Measurements from ENCODE around the gene SLC23A2.
"Not testable (repeated sequence)": the region's sequence is repeated elsewhere in the genome, so short reads cannot be mapped to it uniquely, and the experiment has no call there.

Gene SLC23A2

DNA sequence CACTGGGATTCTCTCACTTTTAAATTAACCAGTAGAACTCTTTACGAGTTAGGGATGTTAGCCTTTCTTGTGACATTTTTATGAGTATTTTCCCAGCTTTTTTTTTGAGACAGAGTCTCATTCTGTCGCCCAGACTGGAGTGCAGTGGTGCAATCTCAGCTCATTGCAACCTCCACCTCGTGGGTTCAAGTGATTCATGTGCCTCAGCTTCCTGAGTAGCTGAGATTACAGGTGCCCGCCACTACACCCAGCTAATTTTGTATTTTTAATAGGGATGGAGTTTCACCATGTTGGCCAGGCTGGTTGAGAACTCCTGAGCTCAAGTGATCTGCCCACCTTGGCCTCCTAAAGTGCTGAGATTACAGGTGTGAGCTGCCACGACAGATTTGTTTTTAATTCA is 123.2 kb downstream of the SLC23A2 start:
- TF ChIP-seq OSR2 (tag by site-specific recombination; IDR thresholded peaks at IDR 0.05) (peak; percentile 87), GFI1B (tag by site-specific recombination; IDR thresholded peaks at IDR 0.05) (peak; percentile 79; the same call in 1 of the 2 replicates)
- Histone ChIP-seq H3K4me1 (ENCODE audit: control insufficient read depth, insufficient read depth, low read length) (peaks cover 14% of the 10 kb centered on the region), H3K36me3 (ENCODE audit: control insufficient read depth in 2 of 2, insufficient read depth in 1 of 2, low read length in 2 of 2) (peaks cover 10 to 66% of the 10 kb centered on the region in 2 experiments; a peak in 2 of 3 replicates)
- POLR2A ChIA-PET; H3K27ac ChIP-seq (ENCODE audit: extremely low read depth, low read depth, low read length); H3K9me3 ChIP-seq (ENCODE audit: control insufficient read depth, insufficient read depth, low read depth, low read length); H3K4me3 ChIP-seq (ENCODE audit: low read depth, low read length): not testable (repeated sequence)
- CTCF ChIA-PET: interaction anchor here (0.6 to 1.4 kb wide), 2 partner anchors 31 to 223 kb away, joined by 3 to 6 read pairs; no protein-coding TSS in a partner anchor

DNA sequence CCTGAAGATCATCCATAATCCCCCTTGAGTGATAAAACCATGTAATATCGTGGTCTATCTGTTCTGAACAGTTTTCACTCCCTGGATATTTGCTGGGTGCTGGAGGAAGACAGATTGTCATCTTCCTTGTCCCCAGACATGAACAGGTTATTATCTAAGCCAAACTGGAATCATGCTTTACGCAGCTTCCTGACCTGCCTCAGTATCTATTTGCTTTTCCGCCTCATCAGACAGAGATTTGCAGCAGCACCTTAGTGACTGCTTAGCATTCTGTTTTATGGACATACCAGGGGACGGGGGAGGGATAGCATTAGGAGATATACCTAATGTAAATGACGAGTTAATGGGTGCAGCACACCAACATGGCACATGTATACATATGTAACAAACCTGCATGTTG is 124.6 kb downstream of the SLC23A2 start:
- Histone ChIP-seq H3K36me3 (ENCODE audit: control insufficient read depth in 2 of 2, insufficient read depth in 1 of 2, low read length in 2 of 2) (peaks cover 10 to 65% of the 10 kb centered on the region in 2 experiments; a peak in 2 of 3 replicates), H3K4me1 (ENCODE audit: control insufficient read depth, insufficient read depth, low read length) (peaks cover 14% of the 10 kb centered on the region), H3K27ac (ENCODE audit: extremely low read depth, low read depth, low read length) (no peak overlapping the region), H3K4me3 (ENCODE audit: low read depth, low read length) (no peak overlapping the region), H3K9me3 (ENCODE audit: control insufficient read depth, insufficient read depth, low read depth, low read length) (no peaks in the 10 kb centered on the region)
- TF ChIP-seq, protein P1, sequence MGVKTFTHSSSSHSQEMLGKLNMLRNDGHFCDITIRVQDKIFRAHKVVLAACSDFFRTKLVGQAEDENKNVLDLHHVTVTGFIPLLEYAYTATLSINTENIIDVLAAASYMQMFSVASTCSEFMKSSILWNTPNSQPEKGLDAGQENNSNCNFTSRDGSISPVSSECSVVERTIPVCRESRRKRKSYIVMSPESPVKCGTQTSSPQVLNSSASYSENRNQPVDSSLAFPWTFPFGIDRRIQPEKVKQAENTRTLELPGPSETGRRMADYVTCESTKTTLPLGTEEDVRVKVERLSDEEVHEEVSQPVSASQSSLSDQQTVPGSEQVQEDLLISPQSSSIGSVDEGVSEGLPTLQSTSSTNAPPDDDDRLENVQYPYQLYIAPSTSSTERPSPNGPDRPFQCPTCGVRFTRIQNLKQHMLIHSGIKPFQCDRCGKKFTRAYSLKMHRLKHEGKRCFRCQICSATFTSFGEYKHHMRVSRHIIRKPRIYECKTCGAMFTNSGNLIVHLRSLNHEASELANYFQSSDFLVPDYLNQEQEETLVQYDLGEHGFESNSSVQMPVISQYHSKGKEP (tag by site-specific recombination; IDR thresholded peaks at IDR 0.05): no peak
- TF ChIP-seq ZNF768 (tag by site-specific recombination; IDR thresholded peaks at IDR 0.05) (no peak), ZNF146 (tag by site-specific recombination; IDR thresholded peaks at IDR 0.05) (no peak), OSR2 (tag by site-specific recombination; IDR thresholded peaks at IDR 0.05) (peak; percentile 83)
- TF ChIP-seq, protein P2, sequence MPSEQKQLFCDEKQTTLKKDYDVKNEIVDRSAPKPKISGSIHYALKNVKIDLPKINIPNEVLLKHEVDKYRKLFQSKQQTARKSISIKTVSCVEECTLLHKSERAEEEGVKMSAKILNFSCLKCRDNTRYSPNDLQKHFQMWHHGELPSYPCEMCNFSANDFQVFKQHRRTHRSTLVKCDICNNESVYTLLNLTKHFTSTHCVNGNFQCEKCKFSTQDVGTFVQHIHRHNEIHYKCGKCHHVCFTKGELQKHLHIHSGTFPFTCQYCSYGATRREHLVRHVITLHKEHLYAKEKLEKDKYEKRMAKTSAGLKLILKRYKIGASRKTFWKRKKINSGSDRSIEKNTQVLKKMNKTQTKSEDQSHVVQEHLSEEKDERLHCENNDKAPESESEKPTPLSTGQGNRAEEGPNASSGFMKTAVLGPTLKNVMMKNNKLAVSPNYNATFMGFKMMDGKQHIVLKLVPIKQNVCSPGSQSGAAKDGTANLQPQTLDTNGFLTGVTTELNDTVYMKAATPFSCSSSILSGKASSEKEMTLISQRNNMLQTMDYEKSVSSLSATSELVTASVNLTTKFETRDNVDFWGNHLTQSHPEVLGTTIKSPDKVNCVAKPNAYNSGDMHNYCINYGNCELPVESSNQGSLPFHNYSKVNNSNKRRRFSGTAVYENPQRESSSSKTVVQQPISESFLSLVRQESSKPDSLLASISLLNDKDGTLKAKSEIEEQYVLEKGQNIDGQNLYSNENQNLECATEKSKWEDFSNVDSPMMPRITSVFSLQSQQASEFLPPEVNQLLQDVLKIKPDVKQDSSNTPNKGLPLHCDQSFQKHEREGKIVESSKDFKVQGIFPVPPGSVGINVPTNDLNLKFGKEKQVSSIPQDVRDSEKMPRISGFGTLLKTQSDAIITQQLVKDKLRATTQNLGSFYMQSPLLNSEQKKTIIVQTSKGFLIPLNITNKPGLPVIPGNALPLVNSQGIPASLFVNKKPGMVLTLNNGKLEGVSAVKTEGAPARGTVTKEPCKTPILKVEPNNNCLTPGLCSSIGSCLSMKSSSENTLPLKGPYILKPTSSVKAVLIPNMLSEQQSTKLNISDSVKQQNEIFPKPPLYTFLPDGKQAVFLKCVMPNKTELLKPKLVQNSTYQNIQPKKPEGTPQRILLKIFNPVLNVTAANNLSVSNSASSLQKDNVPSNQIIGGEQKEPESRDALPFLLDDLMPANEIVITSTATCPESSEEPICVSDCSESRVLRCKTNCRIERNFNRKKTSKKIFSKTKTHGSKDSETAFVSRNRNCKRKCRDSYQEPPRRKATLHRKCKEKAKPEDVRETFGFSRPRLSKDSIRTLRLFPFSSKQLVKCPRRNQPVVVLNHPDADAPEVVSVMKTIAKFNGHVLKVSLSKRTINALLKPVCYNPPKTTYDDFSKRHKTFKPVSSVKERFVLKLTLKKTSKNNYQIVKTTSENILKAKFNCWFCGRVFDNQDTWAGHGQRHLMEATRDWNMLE (tag by site-specific recombination; conservative IDR thresholded peaks at IDR 0.05; ENCODE audit: low read depth): no peak
- ChIA-PET POLR2A (no interaction called here), CTCF (interaction anchor here (1.2 kb wide), 1 partner anchor 18 kb away, joined by 3 read pairs; no protein-coding TSS in a partner anchor)

DNA sequence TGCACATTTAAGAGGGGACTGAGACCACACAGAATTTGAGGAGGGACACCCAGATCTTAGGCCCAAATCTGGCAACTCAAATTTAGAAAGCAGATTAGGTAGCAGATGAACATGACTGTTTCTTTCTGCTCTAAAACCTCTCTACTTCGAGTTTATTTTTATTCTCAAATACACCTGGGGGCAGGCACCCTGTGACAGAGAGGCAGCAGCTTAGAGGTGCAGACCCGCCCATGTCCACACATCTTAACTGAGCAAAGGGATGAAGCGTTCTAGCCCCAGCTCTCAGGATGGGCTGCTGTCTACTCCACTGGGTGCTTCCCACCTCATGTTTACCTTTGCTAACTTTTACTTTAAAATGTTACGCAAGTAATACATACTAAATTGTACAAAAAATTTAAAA is 125.0 kb downstream of the SLC23A2 start:
- Histone ChIP-seq H3K9me3 (ENCODE audit: control insufficient read depth, insufficient read depth, low read depth, low read length) (no peaks in the 10 kb centered on the region), H3K36me3 (ENCODE audit: control insufficient read depth in 2 of 2, insufficient read depth in 1 of 2, low read length in 2 of 2) (peaks cover 10 to 64% of the 10 kb centered on the region in 2 experiments; a peak in 2 of 3 replicates), H3K4me1 (ENCODE audit: control insufficient read depth, insufficient read depth, low read length) (peaks cover 14% of the 10 kb centered on the region), H3K27ac (ENCODE audit: extremely low read depth, low read depth, low read length) (no peak overlapping the region), H3K4me3 (ENCODE audit: low read depth, low read length) (no peak overlapping the region)
- CTCF ChIA-PET: interaction anchor here (0.6 kb wide), 1 partner anchor 884 kb away, joined by 3 read pairs; no protein-coding TSS in a partner anchor
- POLR2A ChIA-PET: no interaction called here
- TF ChIP-seq, protein P3, sequence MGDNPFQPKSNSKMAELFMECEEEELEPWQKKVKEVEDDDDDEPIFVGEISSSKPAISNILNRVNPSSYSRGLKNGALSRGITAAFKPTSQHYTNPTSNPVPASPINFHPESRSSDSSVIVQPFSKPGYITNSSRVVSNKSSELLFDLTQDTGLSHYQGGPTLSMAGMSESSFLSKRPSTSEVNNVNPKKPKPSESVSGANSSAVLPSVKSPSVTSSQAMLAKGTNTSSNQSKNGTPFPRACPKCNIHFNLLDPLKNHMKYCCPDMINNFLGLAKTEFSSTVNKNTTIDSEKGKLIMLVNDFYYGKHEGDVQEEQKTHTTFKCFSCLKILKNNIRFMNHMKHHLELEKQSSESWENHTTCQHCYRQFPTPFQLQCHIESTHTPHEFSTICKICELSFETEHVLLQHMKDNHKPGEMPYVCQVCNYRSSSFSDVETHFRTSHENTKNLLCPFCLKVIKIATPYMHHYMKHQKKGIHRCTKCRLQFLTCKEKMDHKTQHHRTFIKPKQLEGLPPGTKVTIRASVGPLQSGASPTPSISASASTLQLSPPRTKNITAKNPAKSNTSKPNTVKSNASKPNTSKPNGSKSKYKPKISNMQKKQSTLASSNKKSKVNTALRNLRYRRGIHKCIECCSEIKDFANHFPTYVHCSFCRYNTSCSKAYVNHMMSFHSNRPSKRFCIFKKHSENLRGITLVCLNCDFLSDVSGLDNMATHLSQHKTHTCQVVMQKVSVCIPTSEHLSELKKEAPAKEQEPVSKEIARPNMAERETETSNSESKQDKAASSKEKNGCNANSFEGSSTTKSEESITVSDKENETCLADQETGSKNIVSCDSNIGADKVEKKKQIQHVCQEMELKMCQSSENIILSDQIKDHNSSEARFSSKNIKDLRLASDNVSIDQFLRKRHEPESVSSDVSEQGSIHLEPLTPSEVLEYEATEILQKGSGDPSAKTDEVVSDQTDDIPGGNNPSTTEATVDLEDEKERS (tag by site-specific recombination; IDR thresholded peaks at IDR 0.05): no peak
- TF ChIP-seq TRIM28 (IDR thresholded peaks at IDR 0.05; ENCODE audit: borderline replicate concordance, low read length) (no peak), ZNF341 (tag by site-specific recombination; IDR thresholded peaks at IDR 0.05; ENCODE audit: low read depth) (no peak), PRDM1 (tag by site-specific recombination; IDR thresholded peaks at IDR 0.05) (no peak), IKZF3 (tag by site-specific recombination; IDR thresholded peaks at IDR 0.05) (no peak), ZNF248 (tag by site-specific recombination; IDR thresholded peaks at IDR 0.05) (no peak), ZNF548 (tag by site-specific recombination; IDR thresholded peaks at IDR 0.05) (no peak), ZNF140 (tag by site-specific recombination; IDR thresholded peaks at IDR 0.05) (no peak), ZNF174 (tag by site-specific recombination; IDR thresholded peaks at IDR 0.05) (no peak)
- TF ChIP-seq, protein P4, sequence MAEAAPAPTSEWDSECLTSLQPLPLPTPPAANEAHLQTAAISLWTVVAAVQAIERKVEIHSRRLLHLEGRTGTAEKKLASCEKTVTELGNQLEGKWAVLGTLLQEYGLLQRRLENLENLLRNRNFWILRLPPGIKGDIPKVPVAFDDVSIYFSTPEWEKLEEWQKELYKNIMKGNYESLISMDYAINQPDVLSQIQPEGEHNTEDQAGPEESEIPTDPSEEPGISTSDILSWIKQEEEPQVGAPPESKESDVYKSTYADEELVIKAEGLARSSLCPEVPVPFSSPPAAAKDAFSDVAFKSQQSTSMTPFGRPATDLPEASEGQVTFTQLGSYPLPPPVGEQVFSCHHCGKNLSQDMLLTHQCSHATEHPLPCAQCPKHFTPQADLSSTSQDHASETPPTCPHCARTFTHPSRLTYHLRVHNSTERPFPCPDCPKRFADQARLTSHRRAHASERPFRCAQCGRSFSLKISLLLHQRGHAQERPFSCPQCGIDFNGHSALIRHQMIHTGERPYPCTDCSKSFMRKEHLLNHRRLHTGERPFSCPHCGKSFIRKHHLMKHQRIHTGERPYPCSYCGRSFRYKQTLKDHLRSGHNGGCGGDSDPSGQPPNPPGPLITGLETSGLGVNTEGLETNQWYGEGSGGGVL (tag by site-specific recombination; IDR thresholded peaks at IDR 0.05): no peak
- TF ChIP-seq, protein P5, sequence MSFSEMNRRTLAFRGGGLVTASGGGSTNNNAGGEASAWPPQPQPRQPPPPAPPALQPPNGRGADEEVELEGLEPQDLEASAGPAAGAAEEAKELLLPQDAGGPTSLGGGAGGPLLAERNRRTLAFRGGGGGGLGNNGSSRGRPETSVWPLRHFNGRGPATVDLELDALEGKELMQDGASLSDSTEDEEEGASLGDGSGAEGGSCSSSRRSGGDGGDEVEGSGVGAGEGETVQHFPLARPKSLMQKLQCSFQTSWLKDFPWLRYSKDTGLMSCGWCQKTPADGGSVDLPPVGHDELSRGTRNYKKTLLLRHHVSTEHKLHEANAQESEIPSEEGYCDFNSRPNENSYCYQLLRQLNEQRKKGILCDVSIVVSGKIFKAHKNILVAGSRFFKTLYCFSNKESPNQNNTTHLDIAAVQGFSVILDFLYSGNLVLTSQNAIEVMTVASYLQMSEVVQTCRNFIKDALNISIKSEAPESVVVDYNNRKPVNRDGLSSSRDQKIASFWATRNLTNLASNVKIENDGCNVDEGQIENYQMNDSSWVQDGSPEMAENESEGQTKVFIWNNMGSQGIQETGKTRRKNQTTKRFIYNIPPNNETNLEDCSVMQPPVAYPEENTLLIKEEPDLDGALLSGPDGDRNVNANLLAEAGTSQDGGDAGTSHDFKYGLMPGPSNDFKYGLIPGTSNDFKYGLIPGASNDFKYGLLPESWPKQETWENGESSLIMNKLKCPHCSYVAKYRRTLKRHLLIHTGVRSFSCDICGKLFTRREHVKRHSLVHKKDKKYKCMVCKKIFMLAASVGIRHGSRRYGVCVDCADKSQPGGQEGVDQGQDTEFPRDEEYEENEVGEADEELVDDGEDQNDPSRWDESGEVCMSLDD (tag by site-specific recombination; IDR thresholded peaks at IDR 0.05): no peak

All from HEK293 (cell line).